Muscle of arm (tissue), 12 donors: ENCODE data around the gene HSD17B4. TPM values are rescaled to one million over a fixed set of nuclear protein-coding genes. Genes with fewer than 3 reads are reported as not detected.
"Not testable (repeated sequence)": the region's sequence is repeated elsewhere in the genome, so short reads cannot be mapped to it uniquely, and the experiment has no call there.

ENCODE experiments used
- DNase-seq: peaks from one replicate; pipeline ENCODE4 v3.0.0-alpha.2; 2013
- polyA plus RNA-seq, 12 donors: library from polyadenylated mRNA; unstranded; fragments of 120-200 nt; gene quantifications; one replicate each; pipeline ENCODE4 v1.2.1, GENCODE V29; 2013; ENCODE audit not compliant: insufficient read length in 12 of 12

The HSD17B4 gene
- polyA plus RNA-seq, 12 donors: 63.8 to 105 (median 89.2) TPM; not detected in 1

- DNase-seq: no peak
Observed at GRCh38 chr5:119473241-119473640, 20.9 kb downstream of the HSD17B4 start.

- no peak for DNase-seq
Observed at GRCh38 chr5:119476341-119476740, 24.0 kb downstream of the HSD17B4 start.

- no peak for DNase-seq
Observed at GRCh38 chr5:119478781-119479180, 26.5 kb downstream of the HSD17B4 start.

- DNase-seq: not testable (repeated sequence)
Observed at GRCh38 chr5:119480629-119481028, 28.3 kb downstream of the HSD17B4 start.

GRCh38 chr5:119483155-119483554 lies 30.9 kb downstream of the HSD17B4 start:
- no peak for DNase-seq

- no peak for DNase-seq
Observed at GRCh38 chr5:119484884-119485283, 32.6 kb downstream of the HSD17B4 start.

GRCh38 chr5:119501671-119502179 lies 49.4 kb downstream of the HSD17B4 start:
- DNase-seq: no peak

GRCh38 chr5:119503939-119504338 lies 51.6 kb downstream of the HSD17B4 start:
- DNase-seq: not testable (repeated sequence)

GRCh38 chr5:119512277-119512676 lies 60.0 kb downstream of the HSD17B4 start:
- no peak for DNase-seq

GRCh38 chr5:119515192-119515591 lies 62.9 kb downstream of the HSD17B4 start:
- DNase-seq: no peak

GRCh38 chr5:119517115-119517514 lies 64.8 kb downstream of the HSD17B4 start:
- DNase-seq: not testable (repeated sequence)

GRCh38 chr5:119521232-119521631 lies 68.9 kb downstream of the HSD17B4 start:
- no peak for DNase-seq

GRCh38 chr5:119522841-119523240 lies 70.5 kb downstream of the HSD17B4 start:
- no peak for DNase-seq

GRCh38 chr5:119524485-119524884 lies 72.2 kb downstream of the HSD17B4 start:
- DNase-seq: no peak

GRCh38 chr5:119527351-119527750 lies 75.1 kb downstream of the HSD17B4 start:
- no peak for DNase-seq

GRCh38 chr5:119529811-119530210 lies 77.5 kb downstream of the HSD17B4 start:
- DNase-seq: no peak

- DNase-seq: no peak
Observed at GRCh38 chr5:119532637-119533036, 80.3 kb downstream of the HSD17B4 start.

GRCh38 chr5:119537704-119538103 lies 85.4 kb downstream of the HSD17B4 start:
- DNase-seq: no peak

- no peak for DNase-seq
Observed at GRCh38 chr5:119541716-119542115, 89.4 kb downstream of the HSD17B4 start.

- DNase-seq: no peak
Observed at GRCh38 chr5:119551819-119552218, 99.5 kb downstream of the HSD17B4 start.

GRCh38 chr5:119554597-119554996 lies 102.3 kb downstream of the HSD17B4 start:
- DNase-seq: no peak

- no peak for DNase-seq
Observed at GRCh38 chr5:119570910-119571309, 118.6 kb downstream of the HSD17B4 start.

GRCh38 chr5:119578937-119579336 lies 126.6 kb downstream of the HSD17B4 start:
- DNase-seq: no peak

- DNase-seq: no peak
Observed at GRCh38 chr5:119582987-119583386, 130.7 kb downstream of the HSD17B4 start.

- DNase-seq: no peak
Observed at GRCh38 chr5:119583684-119584083, 131.4 kb downstream of the HSD17B4 start.
